HG02943 (cell line): ENCODE results near the gene PKD2L1.

Experiments used
- ATAC-seq: cut with Tn5 transposase; IDR thresholded peaks from one replicate; pipeline ENCODE4 v1.9.1; 2021; ENCODE audit warnings: mild to moderate bottlenecking, low read depth, moderate library complexity; ENCODE audit not compliant: unreplicated experiment

Gene PKD2L1

GRCh38 chr10:100356067-100357017, 26.3 kb upstream of the PKD2L1 start:
- no peak for ATAC-seq

- ATAC-seq: no peak
Observed at GRCh38 chr10:100355086-100355485, 25.1 kb upstream of the PKD2L1 start.

GRCh38 chr10:100353770-100354485, 23.9 kb upstream of the PKD2L1 start:
- no peak for ATAC-seq

GRCh38 chr10:100350914-100351485, 21.0 kb upstream of the PKD2L1 start:
- ATAC-seq: no peak

- ATAC-seq: no peak
Observed at GRCh38 chr10:100349672-100350071, 19.6 kb upstream of the PKD2L1 start.

- ATAC-seq: no peak
Observed at GRCh38 chr10:100349087-100349486, 19.1 kb upstream of the PKD2L1 start.

GRCh38 chr10:100348389-100348927, 18.4 kb upstream of the PKD2L1 start:
- ATAC-seq: no peak

- ATAC-seq: no peak
Observed at GRCh38 chr10:100347568-100348195, 17.7 kb upstream of the PKD2L1 start.

GRCh38 chr10:100346765-100347567, 16.9 kb upstream of the PKD2L1 start, which contains the start of gene SCD:
SCD (plus strand) TSS chr10:100347233; CDS start chr10:100347505, 272 bp downstream.
- ATAC-seq: peak; percentile 85

GRCh38 chr10:100346351-100346764, 16.3 kb upstream of the PKD2L1 start:
- peak; percentile 60 for ATAC-seq

- ATAC-seq: no peak
Observed at GRCh38 chr10:100345570-100346330, 15.7 kb upstream of the PKD2L1 start.

- ATAC-seq: no peak
Observed at GRCh38 chr10:100344241-100344788, 14.3 kb upstream of the PKD2L1 start.

GRCh38 chr10:100342627-100342972, 12.6 kb upstream of the PKD2L1 start:
- ATAC-seq: no peak

- ATAC-seq: no peak
Observed at GRCh38 chr10:100341953-100342626, 12.1 kb upstream of the PKD2L1 start.

- no peak for ATAC-seq
Observed at GRCh38 chr10:100340948-100341847, 11.2 kb upstream of the PKD2L1 start.

- ATAC-seq: no peak
Observed at GRCh38 chr10:100339236-100339635, 9.2 kb upstream of the PKD2L1 start.

GRCh38 chr10:100338434-100339036, 8.5 kb upstream of the PKD2L1 start:
- no peak for ATAC-seq
